VCaP (cell line): Measurements from ENCODE around the gene EIF2B5.
"Not testable (repeated sequence)": the region's sequence is repeated elsewhere in the genome, so short reads cannot be mapped to it uniquely, and the experiment has no call there.

Experiments used
- H3K27ac ChIP-seq: fragments of 450-650 bp; 2 replicates; pipeline ENCODE4 v1.5.1; 2017
- TF ChIP-seq, protein P1 (sequence below): fragments of 450-650 bp; conservative IDR thresholded peaks from 2 replicates; pipeline ENCODE4 v1.5.1; 2017; ENCODE audit warnings: mild to moderate bottlenecking, moderate library complexity

EIF2B5 gene

DNA sequence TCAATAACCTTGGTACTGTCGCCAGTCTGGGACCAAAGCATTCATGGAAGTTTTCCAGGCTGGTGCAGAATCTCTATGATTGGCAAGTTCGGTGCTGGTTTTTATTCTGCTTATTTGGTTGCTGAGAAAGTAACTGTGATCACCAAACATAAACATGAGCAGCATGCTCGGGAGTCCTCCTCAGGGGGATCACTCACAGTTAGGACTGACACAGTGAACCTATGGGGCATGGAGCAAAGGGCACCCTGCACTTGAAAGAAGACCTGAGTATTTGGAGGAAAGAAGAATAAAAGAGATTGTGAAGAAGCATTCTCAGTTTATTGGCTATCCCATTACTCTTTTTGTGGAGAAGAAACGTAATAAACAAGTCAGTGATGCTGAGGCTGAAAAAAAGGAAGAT lies 19.1 kb upstream of the EIF2B5 start:
- TF ChIP-seq, protein P1, sequence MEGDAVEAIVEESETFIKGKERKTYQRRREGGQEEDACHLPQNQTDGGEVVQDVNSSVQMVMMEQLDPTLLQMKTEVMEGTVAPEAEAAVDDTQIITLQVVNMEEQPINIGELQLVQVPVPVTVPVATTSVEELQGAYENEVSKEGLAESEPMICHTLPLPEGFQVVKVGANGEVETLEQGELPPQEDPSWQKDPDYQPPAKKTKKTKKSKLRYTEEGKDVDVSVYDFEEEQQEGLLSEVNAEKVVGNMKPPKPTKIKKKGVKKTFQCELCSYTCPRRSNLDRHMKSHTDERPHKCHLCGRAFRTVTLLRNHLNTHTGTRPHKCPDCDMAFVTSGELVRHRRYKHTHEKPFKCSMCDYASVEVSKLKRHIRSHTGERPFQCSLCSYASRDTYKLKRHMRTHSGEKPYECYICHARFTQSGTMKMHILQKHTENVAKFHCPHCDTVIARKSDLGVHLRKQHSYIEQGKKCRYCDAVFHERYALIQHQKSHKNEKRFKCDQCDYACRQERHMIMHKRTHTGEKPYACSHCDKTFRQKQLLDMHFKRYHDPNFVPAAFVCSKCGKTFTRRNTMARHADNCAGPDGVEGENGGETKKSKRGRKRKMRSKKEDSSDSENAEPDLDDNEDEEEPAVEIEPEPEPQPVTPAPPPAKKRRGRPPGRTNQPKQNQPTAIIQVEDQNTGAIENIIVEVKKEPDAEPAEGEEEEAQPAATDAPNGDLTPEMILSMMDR = no peak

DNA sequence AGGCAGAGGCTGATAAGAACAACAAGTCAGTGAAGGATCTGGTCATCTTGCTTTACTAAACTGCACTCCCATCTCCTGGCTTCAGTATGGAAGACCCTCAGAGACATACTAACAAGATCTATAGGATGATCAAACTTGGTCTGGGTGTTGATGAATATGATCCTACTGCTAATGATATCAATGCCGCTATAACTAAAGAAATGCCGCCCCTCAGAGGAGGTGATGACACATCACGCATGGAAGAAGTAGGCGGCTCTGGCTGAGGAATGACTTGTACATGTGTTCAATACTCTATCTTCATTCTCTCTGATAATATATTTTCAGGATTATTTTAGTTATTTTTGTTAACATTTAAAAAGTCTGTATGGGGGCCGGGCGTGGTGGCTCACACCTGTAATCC lies 17.5 kb upstream of the EIF2B5 start:
- no peak overlapping the region for H3K27ac ChIP-seq
- TF ChIP-seq, protein P1 = no peak

More for the DNA sequence above, 19.1 kb upstream of the EIF2B5 start:
- no peak overlapping the region for H3K27ac ChIP-seq

DNA sequence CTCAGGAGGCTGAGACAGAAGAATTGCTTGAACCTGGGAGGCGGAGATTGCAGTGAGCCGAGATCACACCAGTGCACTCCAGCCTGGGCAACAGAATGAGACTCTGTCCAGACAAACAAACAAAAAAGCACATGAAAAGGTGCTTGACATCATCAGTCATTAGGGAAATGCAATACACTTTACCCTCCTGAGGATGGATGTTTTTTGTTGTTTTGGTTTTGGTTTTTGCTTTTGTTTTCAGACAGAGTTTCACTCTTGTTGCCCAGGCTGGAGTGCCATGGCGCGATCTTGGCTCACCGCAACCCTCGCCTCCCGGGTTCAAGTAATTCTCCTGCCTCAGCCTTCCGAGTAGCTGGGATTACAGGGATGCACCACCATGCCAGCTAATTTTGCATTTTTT lies 14.1 kb upstream of the EIF2B5 start:
- not testable (repeated sequence) for H3K27ac ChIP-seq

DNA sequence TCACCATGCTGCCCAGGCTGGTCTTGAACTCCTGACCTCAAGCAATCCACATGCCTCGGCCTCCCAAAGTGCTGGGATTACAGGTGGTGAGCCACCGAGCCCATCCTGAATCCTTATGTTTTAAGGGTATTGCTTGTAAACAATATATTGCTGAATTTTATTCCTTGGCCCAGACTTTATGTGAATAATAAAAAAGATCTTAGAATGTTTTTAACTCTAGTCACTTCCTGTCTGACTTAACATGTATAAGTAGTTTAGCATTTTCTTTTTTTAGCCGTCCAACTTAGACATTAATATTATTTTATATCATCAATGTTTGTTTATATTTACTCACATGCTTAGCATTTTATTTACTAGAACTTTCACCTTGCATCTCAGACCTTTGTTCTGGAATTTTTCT lies 9.2 kb upstream of the EIF2B5 start:
- no peak overlapping the region for H3K27ac ChIP-seq
- TF ChIP-seq, protein P1 = no peak

DNA sequence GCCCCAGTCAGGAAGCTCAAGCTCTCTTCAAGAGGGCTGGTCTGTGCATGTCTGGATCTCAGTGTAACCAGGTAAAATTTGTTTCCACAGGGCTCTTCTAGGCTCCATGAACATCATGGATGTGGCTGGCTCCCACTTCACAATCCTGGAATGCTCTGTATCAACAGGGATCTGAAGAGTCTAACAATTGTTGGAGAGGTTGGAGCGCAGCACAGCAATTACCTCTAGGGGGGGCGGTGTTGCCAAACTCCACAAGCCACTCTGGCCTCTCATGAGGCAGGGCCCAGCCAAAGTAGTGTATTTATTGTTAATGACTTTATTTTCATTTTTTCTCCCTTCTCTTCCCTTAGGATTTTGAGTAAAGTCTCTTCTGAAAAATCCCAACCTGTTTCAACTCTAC lies 6.1 kb upstream of the EIF2B5 start:
- no peak overlapping the region for H3K27ac ChIP-seq
- TF ChIP-seq, protein P1 = peak; percentile 35; the same call in 1 of the 2 replicates

DNA sequence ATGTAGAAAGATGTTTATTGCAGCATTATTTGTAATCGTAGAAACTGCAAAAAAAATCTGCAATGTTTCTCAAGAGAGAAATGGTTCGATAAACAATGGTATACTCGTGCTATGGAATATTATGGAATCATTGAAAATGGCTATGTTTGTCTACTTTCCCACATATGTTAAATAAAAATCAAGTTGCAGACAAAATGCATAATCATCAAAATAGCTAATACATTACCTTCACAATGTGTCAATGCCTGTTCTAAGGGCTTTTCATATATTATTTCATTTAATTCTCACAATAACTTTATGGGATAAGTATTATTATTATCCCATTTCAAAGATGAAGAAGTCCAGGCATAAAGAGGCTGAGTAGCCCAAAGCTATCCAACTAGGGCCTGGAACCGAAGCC lies 2.2 kb upstream of the EIF2B5 start:
- H3K27ac ChIP-seq = peak overlapping the region; percentile 100
- TF ChIP-seq, protein P1 = no peak

DNA sequence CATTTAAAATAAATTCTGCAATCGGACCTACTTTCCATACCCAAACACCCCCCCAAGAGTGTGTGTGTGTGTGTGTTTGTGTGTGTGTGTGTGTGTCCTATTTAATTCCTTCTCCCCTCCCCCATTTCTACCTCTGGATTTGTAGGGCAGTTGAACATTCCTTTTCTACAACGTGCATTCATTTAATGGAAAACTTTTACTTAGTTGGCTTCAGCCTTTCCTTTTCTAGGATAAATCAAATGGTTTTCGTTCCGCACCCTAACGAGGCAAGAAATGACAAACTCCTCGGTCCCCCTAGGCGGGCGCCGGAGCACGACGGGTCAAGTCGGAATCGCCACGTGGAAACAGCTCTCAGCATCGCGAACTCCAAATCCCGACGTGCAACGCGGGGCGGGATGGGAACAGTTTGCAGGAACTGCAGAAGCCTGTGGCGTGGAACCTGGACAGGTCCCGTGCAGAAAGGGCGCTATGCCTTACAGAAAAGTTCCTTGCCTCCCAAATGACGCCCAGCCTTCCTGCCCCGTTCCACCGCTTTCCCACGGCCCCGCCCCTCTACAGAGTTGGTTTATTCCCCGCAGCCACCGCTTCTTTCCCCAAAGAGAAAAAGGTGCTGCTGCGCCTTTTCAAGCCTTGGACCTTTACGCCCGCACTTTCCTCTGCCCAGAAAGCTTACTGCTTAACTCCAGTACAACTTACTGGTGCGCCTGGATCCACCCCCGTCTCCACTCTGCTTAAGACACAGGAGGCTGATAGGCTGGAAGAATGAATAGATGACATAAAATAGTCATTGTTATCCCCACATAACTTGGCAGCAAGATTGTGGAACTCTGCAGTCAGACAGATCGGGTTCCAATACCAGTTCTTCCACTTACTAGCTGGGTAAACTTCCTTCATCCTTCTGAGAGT lies 1.1 kb upstream of the EIF2B5 start:
- H3K27ac ChIP-seq = peak overlapping the region; percentile 100

DNA sequence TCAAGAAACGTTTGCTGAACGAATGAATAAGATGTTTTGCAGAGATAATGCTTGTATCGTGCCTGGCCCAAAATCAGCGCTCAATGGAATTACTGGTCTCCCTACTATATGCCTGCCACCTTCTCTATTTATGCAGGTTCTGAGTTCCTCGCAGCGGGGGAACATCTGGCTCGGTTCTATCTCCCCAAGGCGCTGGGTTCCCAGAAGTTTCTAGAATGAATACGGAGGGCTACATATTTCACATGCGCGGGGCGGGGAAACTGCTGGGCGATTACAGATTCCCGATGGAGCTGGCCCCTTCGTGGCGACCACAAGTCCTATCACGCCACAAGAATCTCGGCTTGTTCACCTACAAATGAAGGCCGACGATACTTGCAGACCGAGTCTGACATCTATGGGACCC lies 411 bp upstream of the EIF2B5 start:
- TF ChIP-seq, protein P1 = no peak

More for the DNA sequence above, 1.1 kb upstream of the EIF2B5 start:
- TF ChIP-seq, protein P1 = no peak

More for the DNA sequence above, 411 bp upstream of the EIF2B5 start:
- peak overlapping the region; percentile 100 for H3K27ac ChIP-seq
